ENCODE results near the gene IRX5. TPM values are rescaled to one million over a fixed set of nuclear protein-coding genes. Genes with fewer than 3 reads are reported as not detected.

IRX5 gene
- total RNA-seq, 1 experiment from 2014 or later, result 1.5 TPM

DNA sequence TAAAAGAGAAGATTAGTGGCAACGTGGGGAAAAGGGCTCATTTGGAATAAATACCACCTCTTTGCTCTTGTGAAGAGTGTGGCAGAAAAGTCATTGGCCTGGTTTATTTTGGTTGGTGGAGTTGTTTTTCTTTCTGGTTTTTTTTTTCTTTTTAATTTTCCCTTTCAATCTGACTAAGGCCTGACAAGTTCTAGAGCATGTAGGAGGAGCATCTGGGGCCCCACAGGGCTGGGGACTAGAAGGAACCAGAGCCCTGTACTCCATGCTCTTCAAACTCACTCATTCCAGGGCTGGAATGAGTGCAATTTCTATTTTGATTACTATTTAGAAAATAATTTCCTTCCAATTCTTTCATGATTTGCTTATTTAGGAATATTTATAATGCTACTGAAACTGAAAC, 13.3 kb downstream of the IRX5 start:
- DNase-seq (ENCODE audit: extremely low read depth, low read depth), result no peak

DNA sequence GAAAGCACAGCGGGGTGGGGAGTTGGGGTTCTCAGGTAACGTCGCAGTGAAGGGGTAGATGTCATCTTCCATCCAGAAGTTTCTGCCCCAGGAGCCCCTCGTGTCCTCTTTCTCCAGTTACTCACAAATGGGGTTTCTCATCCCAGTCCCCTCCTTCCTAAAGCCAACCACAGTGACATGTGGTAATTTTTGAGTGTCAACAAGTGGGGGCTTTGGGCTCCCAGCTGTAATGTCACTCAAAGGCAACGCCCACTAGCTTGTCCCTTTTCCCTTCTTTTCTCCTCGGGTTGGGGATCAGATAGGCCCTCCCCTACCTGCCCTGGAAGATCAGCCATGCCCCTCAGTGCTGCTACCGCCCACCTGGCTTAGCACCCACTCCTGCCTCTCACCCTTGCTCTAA, 14.4 kb downstream of the IRX5 start:
- DNase-seq (ENCODE audit: extremely low read depth, low read depth), result no peak

DNA sequence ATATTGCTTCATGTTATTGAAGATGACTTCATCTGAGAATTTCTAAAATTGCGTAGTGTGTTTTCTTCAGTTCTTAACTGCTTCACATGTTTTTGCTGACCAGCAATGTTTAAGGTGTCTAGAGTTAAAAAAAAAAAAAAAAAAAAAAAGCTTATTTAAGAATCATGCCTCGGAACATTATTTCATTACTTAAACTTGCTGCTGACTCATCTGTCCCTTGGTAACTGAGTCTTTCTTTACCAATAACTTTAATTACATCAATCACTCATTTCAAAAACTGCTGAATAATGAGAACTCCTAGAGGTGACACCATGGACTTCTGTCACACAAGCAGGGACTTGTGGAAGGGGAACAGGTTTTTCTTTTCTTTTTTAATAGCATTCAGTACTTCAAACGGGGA, 16.2 kb downstream of the IRX5 start:
- DNase-seq (ENCODE audit: extremely low read depth, low read depth), result no peak

DNA sequence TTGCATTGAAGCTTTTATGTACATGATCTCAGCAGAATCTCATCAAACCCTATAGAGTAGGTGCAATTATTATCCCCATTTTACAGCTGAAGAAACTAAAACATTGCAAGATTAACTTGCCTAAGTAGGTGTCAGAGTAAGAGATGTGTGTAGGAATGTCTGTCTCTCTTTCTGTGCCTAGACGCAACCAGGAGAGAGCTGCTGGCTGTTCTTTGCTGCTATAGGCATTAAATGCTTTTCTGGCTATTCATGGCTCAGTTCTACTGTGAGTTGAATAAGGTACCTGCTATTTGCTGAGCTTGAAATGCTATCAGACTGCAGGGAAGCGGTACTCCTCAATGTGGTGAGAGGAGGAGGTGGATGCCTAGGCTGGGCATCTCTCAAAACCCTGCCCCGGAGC, 17.0 kb downstream of the IRX5 start:
- DNase-seq (ENCODE audit: extremely low read depth, low read depth), result no peak

DNA sequence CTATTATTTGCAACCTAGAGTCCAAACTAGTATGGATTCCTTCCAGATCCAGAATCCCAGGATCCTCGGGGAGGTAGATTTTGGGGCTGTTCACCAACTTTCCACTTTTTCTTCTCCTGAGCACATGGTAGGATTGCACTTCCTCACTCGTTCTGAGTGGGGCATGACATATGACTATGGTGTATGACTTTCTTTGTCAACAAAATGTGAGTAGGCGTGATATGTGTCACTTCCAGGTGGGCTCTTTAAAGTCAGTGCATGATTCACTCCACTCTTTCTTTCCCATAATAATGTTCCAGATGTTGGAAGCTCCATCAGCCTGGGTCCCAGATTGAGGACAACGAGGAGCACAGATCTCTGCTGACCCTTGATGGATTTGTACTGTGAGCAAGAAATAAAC, 21.5 kb downstream of the IRX5 start:
- no peak for DNase-seq (ENCODE audit: extremely low read depth, low read depth)

DNA sequence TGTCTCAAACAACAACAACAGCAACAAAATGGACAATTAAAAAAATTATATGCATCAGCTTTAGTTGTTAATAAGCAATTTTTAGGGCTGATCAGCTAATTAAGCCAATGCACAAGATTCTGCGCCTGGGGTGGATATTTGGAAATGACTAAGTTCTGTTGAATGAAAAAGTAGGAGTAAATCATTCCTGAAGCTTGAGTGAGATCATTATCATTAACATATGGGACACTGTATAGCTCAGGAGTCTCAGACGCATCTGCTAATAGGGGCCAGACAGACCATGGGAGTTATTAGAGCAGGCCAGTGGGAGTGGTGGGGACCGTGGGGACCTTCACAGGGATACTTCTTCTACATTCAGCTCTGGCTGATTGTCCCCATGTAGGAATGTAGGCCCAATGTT, 22.8 kb downstream of the IRX5 start:
- DNase-seq (ENCODE audit: extremely low read depth, low read depth), result no peak

DNA sequence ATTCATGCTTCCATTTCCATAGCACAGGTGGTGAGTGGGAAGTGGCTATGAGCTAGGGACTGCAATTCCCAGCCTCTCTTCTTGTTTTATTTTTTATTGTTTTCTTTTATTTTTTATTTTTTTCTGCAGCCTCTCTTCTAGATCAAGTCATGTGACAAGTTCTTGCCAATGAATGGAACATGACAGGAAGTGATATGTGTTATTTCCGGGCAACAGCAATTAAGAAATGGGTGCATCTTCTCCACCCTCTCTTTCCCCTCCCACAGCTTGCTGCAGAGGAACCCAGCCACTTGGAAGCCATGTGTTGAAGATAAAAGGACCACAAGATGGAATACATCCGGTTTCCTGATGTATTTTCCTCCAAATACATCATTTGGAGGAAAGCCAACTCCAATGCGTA, 23.6 kb downstream of the IRX5 start:
- no peak for DNase-seq (ENCODE audit: extremely low read depth, low read depth)

DNA sequence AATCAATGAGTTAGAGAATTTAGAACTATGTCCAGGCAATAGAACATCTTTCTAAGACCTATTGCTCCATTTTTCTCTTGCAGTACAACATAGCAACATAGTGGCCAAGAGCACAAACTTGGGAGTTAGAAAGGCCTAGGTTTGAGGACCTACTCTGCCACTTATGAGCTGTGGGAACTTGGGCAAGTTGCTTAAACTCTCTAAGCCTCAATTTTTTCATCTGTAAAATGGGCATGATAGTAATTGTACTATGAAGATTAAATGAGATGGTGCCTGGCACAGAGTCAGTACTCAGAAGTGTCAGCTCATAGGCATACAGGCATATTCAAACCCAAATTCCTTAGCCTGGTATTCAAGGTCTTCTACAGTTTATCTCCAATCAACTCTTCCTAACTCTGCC, 25.1 kb downstream of the IRX5 start:
- DNase-seq (ENCODE audit: extremely low read depth, low read depth), result no peak

DNA sequence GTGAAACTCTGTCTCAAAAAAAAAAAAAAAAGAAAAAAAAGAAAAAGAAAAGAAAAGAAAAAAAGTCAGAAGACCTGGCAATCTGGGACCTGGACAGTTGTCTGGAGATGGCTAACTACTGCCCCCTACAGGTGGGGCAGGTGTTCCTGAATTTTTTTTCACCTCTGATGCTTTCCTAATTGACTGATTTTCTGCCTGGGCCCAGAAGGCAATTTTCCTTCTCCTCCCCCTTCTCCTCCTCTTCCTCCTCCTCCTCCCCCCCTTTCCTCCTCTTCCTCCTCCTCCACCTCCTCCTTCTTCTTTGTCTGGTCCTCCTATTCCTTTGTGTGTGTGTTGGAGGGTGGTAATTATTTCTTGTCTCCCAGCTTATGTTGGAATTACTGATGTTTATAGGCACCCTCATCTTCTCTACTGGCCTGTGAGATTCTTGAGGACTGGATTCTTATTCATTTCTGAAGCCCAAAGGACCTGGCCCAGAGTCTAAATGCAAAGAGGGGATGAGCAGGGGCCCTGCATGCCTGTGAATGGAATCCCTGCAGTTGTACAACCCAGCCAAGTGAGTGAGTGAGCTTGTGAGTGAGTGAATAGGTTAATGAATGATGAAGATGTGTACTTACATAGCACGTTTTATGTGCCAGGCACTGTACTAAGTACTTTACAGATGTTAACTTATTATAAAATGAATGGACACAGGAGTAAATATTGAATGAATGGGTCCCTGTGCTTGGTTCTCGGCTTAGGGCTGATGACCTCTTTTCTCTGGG, 26.9 kb downstream of the IRX5 start:
- DNase-seq (ENCODE audit: extremely low read depth, low read depth), result peak; percentile 26

DNA sequence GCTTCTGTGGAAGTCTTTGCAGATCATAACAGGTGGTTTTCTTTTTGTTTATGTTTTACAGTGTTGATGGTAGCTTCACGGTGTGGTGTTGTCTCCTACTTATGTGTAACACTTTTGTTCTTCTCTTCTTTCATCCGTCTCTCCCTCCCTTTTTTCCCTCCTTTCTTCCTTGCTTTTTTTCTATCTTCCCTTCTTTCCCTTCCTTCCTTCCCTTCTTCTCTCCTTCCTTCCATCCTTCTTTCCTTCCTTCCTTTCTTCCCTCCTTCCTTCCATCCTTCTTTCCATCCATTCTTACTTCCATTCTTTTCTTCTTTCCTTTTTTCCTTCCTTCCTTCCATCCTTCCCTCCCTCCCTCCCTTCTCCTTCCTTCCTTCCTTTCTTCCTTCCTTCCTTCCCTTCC, 31.4 kb downstream of the IRX5 start:
- no peak for DNase-seq (ENCODE audit: extremely low read depth, low read depth)

DNA sequence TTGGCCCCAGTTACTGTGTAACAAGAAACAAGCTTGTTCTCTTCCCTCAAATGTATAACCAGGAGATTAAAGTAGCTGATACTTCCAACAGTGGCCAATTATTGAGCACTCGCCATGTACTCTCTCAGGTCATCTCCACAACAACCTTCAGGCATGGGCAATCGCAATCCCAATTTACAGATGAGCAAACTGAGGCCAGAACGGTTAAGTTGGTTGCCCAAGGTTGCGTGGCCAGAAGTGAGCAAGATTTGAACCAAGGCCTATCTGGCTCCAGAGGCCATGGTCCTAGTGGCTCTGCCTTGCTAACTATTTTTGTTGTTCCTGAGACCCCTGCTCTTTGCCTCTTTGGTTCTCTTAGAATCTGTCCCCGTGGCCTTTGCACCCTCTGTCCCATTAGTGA, 33.6 kb downstream of the IRX5 start:
- DNase-seq (ENCODE audit: extremely low read depth, low read depth), result no peak

DNA sequence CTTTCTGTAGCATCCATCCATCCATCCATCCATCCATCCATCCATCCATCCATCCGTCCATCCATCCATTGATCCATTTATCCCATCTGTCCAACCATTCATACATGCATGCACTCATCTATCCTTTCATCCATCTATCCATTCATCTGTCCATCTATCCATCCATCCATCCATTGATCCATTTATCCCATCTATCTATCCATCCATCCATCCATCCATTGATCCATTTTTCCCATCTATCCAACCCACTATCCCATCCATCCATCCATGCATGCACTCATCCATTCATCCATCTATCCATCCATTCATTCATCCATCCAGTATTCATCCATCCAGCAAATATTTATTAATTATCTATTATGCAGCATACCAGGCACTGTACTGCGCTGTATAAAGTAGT, 34.8 kb downstream of the IRX5 start:
- no peak for DNase-seq (ENCODE audit: extremely low read depth, low read depth)

DNA sequence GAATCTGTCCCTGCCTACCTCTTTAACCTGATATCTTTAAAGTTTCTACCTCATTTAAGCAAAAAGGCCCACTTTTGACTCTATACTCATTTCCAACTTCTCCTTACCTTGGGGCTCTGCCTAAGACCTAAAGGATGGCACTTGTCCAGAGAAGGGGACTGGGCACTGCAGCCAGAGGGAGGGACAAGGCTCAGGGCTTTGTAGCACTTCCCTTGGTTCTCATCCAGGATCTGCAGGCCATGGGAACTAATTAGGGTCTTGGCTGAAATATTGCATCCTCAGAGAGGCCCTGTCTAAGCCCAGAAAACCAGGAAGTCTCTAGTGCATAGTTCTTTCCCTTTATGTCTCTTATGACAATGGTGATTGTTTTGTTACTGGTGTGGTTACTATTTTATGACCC, 37.3 kb downstream of the IRX5 start:
- no peak for DNase-seq (ENCODE audit: extremely low read depth, low read depth)

DNA sequence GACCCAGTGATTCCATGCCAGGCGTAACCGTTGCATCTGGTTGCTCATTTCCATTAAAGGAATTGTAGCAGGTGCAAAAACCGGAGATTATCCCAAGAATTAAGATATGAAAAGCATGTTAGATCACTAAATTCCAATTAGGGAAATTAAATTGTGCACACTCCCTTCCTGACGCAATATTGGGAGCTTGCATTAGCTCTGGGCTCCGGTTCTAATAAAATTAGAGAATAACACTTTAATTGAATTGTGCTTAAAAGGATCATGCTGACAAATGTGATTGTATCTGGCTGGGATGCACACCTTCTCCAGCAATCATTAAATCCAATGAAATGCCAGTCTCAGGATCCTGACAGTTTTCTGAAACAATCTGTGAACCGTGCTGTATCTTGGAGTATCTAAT, 38.1 kb downstream of the IRX5 start:
- DNase-seq (ENCODE audit: extremely low read depth, low read depth), result no peak

DNA sequence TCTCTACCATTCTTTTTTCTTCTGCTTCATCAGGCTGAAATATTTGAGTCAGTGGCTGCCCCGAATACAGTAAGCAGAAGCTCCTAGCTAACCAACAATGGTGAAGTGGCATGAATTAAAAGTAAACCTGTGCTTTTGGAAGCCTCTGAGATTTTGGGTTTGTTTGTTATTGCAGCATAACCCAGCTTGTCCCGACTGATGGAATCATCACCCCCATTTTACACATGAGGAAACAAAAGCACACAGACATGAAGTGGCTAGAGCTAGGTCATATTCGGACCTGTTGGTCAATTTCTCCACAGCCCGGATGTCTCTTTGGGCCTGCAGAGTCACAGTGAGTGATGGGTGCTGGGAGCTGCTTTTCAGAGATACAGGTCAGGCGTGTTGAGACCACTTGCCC, 39.4 kb downstream of the IRX5 start:
- DNase-seq (ENCODE audit: extremely low read depth, low read depth), result no peak

DNA sequence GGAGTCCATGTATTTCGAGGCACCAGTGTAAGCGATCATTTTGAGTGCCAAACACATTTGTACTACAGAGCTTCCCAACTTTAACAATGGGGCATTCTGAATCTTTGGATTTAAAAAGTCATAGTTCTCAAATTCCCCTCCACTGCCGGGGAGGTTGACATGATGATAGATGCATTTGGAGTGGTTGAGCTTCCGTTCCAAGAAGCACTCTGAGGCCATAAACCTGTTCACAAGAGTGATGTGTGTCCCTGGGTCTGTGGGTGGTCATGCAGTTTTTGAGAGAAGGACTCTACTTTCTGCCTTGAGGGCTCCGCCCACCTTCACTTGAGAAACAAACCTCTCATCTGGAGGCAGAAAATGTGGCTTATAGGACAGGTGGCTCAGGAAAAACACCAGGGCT, 43.7 kb downstream of the IRX5 start:
- DNase-seq (ENCODE audit: extremely low read depth, low read depth), result no peak

DNA sequence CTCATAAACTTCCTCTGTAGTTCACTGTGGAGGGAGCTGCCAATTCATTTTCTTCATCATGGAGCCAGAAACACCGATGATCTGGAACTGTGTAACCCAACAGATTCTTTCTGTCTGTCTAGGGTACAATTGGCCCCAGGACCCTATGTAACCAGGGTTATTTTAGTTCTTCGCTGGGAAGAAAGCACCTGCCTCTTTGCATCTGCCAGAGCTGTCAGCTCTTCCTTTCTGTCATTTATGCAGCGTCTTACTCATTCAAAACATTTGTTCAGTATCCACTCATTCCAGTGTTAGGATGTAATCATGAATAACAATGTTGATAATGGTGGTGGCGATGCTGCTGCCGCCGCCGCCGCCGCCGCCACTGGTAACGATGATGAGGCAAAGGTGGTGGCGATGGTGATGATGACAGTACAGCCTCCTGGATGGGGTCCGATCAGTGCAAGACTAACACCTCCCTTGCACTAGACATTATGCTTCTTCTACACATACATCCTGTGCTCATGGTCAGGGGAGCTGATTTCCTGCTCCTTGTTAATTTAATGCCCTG, 46.1 kb downstream of the IRX5 start:
- no peak for DNase-seq (ENCODE audit: extremely low read depth, low read depth)

DNA sequence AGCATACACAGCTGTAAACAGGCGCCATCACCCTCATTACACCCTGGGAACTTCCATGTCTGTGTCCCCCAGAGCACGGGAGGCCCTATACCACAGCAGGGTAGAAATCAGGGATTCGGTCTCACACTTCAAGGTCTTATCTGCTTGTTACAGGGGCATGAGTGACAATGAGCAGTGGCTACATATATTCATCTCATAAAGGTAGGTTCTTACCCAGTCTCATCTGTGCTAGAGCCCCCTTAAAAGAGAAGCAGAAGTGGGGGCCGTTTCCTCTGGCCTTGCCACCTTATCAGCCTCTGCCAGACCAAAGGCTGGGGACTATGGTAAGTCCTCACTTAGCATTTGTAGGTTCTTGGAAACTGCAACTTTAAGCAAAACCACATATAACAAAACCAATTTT, 46.5 kb downstream of the IRX5 start:
- no peak for DNase-seq (ENCODE audit: extremely low read depth, low read depth)

DNA sequence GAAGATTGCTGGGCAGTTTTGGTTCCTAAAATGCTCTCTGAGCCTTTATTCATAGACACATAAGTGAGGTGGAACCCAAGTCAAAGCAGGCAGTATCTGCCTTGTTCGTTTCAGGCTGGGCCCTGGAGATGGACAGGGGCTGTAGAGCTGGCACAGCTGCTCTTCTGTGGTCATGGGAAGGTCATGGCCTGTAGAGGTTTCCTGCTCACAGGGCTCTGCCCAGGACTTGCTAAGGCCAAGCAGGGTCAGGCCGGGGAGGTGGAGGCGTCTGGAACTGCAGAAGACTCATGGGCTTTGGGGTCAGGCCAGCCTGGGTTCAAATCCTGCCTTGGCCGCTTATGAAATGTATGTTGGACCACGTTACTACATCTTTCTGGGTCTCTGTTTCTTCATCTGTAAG, 50.2 kb downstream of the IRX5 start:
- DNase-seq (ENCODE audit: extremely low read depth, low read depth), result no peak

Measured in NCI-H460 (cell line).